CD4-positive, alpha-beta T cell treated with Interleukin-2 at 100 ng/mL for 4 hours (primary cell): ENCODE data around the gene CYB561D2.

Source experiments
- DNase-seq: peaks from one replicate; pipeline ENCODE4 v3.0.0-alpha.2; 2020; ENCODE audit warnings: low spot score

The CYB561D2 gene

DNA sequence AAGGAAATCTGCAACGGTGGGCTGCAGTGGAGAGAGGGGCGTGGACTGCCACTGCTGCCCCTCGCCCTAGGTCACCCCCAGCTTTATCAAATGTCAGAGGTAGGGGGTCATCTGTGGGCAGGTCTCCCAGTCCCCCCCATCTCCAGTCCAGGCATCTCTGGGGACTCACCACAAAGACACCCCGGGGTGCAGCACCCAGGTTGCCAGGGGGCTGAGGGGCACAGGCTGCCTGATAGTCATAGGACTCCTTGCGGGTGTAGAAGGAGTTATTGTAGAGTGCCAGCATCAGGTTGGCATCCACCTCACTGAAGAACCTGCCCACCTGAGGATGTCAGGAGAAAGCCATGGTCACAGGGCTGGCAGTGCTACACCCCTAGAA, 15.2 kb downstream of the CYB561D2 start:
- no peak for DNase-seq

DNA sequence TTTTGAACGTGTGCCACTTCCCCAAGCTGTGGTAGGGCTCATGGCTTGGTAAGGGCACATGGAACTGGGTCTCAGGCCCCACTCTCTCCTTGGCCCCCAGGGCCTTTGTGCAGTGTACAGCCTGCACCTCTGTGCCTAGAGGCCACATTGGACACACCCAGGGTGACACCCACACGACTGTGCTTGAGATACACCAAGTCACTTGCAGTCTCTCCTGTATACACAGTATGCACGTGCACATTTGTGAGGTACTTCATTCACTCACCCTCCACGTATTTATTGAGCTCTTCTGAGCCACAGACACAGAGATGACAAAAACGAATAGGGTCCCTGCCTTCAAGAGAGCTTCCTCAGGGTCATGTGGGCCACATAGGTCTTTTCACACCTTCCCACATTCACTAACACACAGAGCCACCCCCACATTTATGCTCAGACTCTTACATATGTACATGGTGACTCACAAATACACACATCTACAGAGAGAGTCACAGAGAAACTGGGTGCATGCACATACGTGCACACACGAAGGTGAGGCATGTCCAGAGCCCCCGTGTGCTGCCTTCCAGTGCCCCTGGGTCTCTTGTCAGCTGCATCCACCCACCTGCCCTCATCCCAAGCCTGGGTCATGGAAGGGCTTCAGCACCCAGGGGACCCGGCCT, 18.5 kb downstream of the CYB561D2 start:
- no peak for DNase-seq

DNA sequence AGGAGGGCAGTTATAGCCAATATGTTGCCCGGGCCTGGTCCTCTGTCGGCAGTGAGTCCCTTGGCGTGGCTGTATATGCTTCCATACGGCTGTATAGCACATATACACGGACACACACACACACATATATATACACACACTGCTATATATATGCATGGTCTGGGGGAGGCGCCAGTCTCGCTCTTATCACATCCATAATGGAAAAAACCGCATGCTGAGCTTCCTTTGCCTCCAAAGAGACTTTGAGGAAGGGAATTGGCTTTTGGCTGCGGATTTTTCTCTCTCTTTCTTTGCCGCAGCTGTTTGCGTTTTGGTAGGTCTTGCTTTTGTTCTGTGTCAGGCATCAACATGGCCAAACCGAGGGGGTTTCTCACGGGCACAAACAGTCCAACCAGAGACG, 19.9 kb downstream of the CYB561D2 start:
- DNase-seq = no peak

DNA sequence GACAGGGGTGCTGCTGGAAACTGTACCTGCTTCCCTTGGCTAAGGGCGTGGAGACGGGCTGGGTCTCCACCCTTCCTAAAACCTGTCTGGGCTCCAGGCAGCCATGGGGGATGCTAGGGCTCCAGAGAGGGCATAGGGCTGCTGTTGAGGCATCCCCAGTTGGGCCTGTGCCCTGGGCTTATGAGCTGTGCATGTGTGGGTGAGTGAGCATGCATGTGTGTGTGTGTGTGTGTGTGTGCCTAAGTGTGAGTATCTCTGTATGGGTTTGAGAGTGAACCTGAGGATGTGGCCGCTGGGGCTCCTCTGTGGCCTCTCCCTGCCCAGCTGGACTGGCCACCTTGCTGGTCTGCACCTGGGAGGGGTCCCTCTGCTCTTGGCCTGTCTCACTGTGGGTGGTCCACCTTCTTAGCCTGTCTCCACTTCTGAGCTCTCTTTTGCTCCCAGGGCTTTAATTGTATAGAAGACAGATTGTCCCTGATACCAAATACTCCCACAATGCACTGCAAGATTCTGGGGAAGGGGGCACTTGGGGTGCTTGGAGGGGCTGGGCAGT, 20.5 kb downstream of the CYB561D2 start:
- DNase-seq = no peak

DNA sequence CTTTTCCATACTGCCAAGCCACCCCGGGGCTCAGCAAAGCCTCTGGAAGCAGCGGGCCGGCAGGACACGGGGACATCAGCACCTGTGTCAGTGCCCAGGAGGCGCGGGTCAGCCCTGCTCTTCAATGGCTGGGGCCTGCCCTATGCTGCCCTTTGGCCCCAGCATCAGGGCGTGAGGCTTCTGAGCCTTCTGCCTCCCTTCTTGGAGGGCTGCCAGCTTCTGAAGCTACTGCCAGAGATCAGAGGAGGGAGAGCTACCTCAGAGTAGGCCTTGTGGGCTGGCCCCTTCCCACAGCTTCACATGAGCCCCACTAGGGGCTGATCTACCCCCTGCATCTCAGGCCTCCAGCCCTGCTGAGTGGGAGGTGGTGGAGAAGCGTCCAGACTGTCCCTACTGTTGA, 21.7 kb downstream of the CYB561D2 start:
- DNase-seq = no peak

DNA sequence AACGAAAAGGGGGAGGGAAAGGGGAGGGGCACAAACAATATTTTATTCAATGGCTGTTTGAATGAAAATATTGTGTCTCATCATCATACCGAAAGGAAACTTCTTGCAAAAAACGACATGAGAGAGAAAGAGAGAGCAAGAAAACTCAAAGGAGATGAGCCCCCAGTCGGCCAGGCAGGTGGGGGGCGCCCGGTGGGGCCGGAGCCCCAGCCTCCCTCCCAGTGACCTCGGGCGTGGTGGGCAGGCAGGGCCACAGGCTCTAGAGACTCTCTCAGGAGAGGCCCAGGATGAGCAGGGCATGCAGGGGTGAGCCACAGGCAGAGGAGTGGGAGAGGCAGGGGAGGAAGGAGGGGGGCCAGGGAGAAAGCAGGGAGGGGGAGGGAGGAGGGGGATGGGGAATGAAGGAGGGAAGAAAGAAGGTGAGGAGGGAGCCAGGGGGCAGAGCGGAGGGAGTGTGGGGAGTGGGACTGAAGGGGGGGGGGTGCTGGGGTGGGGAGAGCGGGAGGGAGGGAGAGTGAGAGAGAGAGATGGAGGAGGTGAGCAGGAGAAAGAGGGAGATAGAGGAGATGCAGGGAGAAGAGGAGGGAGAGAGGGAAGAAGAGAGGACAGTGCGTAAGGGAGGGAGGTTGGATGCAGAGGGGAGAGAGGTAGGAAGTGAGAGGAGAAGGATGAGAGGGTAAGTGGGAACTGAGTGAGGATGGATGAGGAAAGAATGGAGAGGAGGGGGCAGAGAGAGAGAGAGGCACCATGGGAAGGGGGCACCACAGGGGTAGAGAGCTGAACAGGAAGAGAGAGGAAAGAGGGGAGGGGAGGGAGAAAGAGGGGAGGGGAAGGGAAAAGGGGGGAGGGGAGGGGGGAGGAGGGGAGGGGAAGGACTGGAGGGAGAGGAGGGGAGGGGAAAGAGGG, 22.7 kb downstream of the CYB561D2 start:
- DNase-seq = no peak

DNA sequence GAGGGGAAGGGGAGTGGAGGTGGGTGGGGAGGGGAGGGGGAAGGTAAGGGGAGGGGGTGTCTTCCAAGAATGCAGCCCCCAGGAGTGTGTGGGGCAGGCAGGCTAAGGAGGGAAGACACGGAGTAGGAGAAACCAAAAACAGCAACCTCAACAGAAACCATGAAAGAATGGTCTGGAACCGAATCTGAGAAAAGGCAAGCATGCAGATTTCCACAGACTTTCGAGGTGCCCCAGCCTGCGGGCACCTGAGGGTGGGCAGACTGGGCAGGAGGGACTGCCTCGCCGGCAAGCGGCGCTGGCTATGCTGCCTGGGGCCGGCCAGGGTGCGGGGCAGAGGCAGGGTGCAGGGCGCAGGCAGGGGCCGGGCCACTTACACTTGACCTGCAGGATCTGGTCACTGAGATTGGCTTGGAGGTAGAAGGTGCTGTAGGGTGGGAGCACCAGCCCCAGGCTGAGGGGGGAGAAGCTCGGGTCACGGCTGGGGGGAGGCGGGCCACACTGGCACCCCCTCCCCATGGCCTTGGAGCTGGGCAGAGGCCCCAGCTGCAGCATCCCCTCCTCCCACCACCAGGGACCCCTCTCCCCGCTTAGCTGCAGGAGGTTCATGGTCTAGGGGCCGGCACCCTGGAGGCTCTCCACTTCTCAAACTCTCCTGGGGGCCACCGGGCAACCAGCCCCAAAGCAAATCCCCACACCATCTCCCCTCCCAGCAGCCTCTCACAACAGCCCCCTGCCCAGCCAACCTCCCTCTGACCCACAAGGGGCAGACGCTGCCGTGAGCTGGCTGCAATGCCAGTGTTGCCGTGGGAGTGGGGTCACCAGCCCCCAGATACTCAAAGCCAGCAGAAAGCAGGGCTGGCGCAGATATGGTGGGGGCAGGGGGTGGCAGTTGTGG, 23.9 kb downstream of the CYB561D2 start:
- no peak for DNase-seq

DNA sequence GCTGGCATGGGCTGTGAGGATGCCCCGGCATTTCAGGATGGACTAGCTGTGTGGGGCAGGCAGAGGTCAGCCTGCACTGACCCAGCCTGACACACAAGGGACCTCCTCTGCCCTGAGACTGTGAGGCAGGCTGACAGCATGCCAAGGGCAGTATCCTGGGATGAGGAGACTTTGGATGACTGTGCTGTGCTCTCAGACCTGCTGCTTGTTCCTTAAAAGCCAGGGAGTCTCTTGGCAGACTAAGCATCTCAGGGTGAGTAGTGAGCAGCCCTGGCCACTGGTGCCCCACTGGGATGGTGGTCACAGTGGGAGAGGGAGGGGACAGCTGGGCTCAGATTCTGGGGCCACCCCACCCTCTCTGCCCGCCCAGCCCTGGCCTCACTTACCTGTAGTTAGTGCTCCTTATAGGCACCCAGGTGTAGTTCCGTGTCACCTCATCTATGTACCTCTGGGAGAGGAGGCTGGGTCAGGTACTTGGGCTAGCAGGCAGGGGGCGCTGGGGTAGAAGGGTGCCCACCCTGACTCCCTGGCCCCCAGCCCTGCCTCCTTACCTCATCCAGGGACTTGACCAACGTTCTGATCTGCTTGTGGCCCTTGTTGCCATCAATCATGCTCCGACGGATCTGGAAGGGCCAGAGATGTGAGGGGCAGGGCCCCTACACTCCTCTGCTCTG, 24.7 kb downstream of the CYB561D2 start:
- DNase-seq = no peak

DNA sequence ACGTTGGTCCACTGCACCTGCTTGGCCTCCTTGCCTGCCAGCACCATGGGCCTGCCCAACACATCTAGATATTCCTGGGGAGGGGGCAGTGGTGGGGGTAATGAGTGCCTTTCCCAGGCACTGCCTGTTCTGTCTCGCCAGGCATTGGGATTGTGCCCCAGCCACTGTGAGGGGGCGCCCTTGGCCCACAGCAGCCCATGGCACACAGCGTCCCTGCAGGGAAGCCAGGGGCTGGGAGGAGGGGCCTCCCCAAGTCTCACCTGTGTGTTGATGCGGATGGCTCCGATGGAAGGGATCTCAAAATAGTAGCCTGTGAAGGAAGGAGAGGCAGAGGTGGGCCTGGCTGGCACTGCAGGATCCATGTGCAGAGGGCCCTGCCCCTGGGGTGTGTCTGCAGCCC, 27.4 kb downstream of the CYB561D2 start:
- DNase-seq = no peak

DNA sequence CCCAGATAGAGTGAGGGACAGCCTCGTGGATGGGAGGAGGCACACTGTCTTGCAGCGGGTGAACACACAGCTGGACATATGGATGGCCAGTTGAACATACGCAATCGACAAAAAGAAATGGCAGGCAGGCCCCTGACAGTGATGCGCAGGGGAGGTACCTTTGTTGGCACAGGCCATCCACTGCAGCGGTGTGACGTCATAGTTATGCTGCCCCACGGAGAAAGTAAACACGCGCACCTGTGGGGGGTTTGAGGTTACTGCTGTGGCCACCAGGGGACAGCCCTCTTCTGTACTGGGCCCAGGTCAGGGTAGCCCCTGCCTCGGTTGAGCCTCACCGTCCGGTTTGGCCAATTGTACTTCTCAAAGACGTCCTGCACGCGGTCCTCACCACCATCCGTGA, 28.1 kb downstream of the CYB561D2 start:
- DNase-seq = no peak

DNA sequence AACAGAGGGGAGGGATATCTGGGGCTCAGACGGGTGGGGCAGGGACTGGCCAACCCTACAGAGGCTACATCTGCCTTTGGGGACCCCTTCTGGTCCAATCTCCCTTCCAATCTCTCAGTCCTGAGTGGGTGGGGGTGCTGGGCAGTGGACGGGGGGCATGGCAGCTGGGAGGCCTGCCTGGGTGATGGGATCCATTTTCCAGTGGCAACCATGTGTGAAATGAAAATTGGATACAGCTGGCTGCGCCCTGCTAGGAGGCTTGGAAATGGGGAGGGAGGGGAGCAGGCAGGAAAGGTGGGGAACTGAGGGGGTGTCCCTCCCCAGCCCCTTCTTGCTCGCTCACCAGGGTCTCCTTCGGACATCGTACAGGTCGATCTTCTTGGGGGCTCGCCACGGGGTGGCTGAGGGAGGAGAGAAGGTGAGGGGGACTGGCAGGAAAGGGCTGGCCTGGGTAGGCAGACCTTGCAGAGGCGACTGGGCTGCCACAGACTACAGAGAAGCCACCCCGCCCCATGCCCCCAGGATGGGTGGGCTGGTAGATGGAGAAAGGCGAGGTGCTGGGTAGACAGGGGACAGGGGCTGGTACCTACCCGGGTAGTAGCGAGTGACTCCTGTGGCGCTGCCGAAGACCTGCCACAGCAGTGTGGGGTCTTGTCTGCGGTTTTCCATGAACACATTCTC, 29.9 kb downstream of the CYB561D2 start:
- DNase-seq = no peak

DNA sequence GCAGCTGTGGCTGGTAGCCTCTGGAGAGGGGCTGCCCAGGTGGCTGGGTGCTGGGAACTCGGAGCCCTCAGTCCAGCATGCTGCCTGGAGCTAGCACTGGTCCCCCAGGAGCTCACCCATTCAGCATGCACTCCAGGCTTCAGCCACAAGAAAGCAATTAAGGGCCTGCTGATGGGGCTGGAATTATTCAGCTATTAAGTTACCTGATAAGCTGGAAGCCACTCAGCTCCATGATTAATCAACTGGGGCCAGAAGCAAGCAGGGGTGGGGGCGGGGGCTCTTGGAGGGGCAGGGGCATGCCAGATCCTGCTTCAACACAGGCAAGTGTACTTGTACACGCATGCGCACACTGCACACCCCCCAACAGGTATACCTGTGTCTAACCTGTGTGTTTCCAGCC, 30.7 kb downstream of the CYB561D2 start:
- DNase-seq = no peak

DNA sequence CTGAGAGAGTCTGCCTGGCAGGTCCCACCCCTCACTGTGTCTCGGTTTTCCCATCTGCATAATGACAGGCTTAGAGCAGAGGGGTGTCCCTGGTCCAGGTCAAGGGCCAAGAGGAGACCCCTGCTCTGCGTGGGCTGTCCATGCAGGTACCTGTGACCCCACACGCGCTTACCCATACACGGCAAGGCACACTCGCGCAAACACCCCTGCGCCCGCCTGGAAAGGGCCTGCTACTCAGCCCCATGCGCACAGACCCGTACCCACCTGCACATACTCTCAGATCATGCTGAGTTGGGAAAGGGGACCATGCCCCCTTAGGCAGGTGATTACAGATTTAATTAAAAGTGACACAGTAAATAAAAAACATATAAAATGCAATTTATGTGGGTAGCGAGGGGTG, 32.1 kb downstream of the CYB561D2 start:
- DNase-seq = no peak

DNA sequence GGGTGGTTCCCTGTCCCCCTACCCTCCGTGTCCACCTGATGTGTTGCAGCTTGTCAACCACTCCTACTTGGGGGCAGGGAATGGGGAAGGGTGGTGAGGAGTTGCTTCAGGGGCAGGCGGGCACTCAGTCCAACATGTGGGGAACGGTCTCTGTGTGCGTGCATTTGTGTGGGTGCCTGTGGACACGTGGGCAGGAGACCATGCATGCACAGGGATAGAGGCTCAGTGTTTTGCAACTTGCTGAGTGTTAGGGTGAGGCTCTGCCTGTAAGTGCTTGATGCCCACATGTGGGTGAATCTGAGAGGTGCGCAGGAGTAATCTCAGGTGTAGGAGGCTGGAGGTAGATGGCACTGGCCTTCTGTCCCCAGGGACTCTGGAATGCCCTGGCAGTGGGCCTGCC, 33.1 kb downstream of the CYB561D2 start:
- DNase-seq = no peak

DNA sequence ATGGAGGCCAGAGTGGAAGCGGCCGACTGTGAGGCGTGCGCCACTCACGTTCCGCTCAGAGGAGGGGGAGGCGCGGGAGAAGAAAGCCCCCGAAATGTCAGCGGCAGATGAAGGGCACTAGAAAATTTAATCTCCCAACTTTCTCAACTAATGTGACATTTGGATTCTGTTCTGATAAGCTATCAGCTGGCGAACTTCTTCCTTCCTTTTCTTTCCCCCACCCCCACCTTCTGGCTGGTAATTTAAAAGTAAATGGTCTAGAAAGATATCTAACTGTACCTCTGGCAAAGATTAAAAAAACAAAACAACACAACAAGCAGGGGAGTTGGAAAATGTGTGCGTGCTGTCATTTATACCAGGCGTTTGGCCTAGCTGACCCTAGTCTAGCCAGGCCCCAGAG, 35.1 kb downstream of the CYB561D2 start:
- no peak for DNase-seq

DNA sequence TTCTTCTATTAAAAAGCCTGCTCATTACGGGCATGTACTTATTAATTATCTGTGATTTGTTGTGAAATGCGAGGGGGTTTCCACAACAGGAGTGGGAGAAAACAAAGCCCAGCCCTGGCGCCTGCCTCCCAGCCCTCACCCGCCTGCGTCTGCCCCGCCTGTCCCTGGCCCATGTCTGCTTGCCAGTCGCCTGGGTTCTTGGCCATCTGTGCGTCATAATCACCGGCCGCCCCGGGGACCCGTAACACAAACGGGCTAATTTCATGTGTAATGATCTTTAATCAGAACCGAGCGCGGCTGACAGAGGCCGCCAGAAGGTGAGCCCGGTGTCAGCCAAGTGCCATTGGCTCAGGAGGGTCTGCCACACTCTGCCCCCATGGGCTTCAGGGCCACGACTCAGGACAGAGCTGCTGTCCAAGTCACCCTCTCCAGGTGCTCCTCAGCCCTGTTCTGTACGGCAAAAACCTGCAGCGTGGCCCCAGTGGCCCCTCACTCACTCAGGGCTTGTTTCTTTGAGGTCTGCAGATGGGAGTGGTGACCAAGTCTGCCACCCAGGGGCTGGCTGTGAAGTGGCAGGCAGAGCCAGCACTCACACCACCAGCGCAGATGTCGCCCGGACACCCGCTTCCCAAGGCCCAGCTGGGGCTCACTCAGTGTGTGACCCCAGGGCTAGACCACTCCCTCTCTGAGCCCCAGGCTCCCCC, 37.5 kb downstream of the CYB561D2 start:
- DNase-seq = no peak

DNA sequence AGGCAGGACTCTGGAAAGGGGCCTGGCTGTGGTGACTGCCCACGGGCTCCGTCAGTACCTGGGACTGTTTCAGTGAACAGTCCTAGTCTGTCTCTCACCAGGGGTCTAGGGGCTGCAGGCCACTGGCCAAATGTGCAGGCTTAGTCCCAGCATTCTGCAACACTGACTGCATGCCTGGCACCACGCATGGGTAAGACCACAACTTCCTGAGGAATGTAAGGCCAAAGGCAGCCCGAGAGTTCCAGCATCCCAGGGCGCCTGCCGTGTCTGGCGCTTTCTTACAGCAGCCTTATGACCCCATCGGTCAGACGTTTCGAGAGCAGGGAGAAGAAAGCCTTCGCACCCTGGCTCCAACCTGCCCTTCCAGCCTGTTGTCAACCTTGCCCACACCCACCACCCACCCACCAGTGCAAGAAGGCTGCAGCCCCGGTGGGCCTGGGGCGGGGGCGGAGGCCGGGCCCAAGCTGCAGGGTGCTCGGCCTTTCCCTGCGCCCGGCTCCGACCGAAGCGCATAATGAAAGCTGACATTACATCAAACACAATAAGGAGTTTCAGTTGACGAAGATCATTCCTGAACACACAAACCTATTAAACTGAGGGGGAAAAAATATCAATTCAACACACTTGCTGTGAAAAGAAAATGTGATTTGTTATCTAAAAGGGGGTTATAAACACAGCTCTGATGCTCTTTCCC, 38.2 kb downstream of the CYB561D2 start:
- no peak for DNase-seq

DNA sequence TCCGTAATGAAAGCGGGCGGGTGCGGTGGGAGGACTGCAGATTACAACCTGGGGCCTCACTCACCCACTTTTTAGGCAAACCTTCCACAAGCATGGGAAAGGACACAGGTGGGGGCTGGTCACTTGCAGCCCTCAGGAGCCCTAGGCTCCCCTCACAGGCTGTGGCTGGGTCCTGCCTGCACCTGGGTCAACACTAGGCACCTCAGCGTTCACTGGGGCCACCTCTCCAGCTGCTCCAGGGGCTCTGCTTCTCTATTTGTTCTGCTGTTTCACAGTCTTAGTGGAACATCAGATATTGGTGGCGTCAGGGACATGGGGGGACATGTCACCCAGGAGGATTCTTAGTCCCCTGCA, 38.7 kb downstream of the CYB561D2 start:
- no peak for DNase-seq

DNA sequence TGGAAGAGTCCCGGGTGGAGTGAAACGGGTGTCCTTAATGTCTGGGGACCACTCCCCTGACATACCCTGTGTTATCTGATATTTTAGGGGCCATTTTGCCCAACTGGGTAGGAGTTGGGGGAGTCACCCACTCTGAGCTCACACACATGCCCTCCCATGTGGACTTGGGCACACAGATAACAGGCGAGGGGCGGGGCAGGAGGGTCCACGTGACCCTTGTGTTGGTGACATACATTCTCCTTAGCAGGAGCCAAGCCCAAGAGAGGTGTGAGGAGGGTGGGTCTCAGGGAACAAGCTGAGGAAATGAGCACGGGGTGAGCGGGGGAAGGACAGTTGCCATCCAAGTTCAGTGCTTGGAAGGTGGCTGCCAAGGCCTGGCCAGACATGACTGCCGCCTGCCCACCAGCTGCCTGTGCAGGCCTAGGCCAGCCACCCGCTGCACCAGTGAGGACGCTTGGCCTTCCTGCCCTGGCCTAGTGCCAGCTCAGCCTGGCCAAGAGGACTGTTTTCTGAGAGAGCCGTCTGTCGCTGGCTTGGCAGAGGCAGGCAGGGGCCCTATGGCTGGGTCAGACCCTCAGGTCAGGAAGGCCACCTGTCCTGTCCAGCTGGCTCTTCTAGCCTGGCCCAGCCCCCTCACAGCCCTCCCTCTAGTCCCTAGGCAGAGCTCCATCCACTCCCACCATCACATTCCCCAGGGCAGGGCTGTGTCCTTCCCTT, 40.0 kb downstream of the CYB561D2 start:
- no peak for DNase-seq
